Subcutaneous abdominal adipose tissue (tissue), 5 donors: Measurements from ENCODE around the gene FERMT2.

ENCODE experiments used
- H3K27ac ChIP-seq: one replicate; pipeline ENCODE4 v1.7.0; 2013; ENCODE audit warnings: low read depth, mild to moderate bottlenecking, inconsistent platforms, low read length, moderate library complexity
- H3K27me3 ChIP-seq, 5 donors: one replicate each; pipeline ENCODE4 v1.7.0; 2013; ENCODE audit warnings: low read length in 5 of 5, inconsistent platforms in 1 of 5; ENCODE audit not compliant: control insufficient read depth in 5 of 5, insufficient read depth in 4 of 5
- H3K36me3 ChIP-seq, 5 donors: one replicate each; pipeline ENCODE4 v1.7.0; 2013; ENCODE audit warnings: low read length in 5 of 5; ENCODE audit not compliant: control insufficient read depth in 5 of 5, insufficient read depth in 5 of 5
- H3K4me1 ChIP-seq, 5 donors: one replicate each; pipeline ENCODE4 v1.7.0; 2013; ENCODE audit warnings: low read length in 5 of 5, mild to moderate bottlenecking in 3 of 5, moderate library complexity in 1 of 5; ENCODE audit not compliant: control insufficient read depth in 5 of 5, insufficient read depth in 5 of 5
- H3K4me3 ChIP-seq, 5 donors: one replicate each; pipeline ENCODE4 v1.7.0; 2013; ENCODE audit warnings: low read length in 5 of 5, low read depth in 1 of 5
- H3K9ac ChIP-seq, 5 donors: one replicate each; pipeline ENCODE4 v1.7.0; 2013; ENCODE audit warnings: low read length in 5 of 5, mild to moderate bottlenecking in 4 of 5, moderate library complexity in 3 of 5
- H3K9me3 ChIP-seq, 5 donors: one replicate each; pipeline ENCODE4 v1.7.0; 2013; ENCODE audit warnings: low read length in 5 of 5; ENCODE audit not compliant: control insufficient read depth in 5 of 5
- donor health status: healthy.
- donor health status: healthy.
- donor health status: healthy.
- donor health status: healthy.
- donor health status: healthy.

FERMT2 gene

DNA sequence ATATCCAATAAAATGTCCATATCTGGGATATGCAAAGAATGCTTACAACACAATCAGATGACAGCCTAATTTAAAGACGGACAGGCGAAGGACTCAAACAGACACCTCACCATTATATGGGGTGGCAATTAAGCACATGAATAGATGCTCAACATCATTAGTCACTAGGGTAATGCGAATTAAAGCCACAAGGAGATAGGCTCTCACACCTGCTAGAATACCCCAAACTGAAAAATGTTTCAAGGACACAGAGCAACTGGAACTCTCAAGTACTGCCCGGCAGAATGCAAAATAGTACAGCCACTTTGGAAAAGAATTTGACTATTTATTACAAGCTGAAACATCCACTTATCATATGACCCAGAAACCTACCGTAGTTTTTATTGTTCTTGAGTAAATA is 42.9 kb downstream of the FERMT2 start:
- Histone ChIP-seq H3K9ac (no peak overlapping the region), H3K4me3 (no peak overlapping the region), H3K36me3 (peaks cover 0 to 11% (median 6%) of the 10 kb centered on the region in 5 donors), H3K4me1 (peaks cover 4 to 31% (median 23%) of the 10 kb centered on the region in 5 donors), H3K9me3 (no peaks in the 10 kb centered on the region), H3K27me3 (no peaks in the 10 kb centered on the region), H3K27ac (peak overlapping the region; percentile 88)

DNA sequence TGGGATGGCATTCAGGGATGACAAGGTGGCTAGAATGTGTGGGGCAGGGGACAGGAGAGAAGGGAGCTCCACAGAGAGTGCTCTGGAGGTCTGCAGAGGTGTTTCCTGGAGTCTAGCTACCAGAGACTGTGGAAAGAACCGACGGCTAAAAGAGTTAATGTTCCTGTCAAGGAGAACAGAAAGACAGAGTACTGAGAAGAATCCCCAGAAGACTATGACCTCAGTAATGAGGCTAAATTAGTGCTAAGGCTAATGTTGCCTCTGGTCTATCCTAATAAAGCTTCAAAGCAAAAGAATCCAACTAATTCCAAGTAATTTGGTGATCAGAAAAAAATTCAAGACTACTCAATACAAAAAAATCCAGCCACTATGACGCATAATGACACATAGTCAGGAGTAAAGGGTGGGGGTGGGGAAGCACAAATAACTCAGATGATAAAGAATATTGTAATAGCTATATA is 44.7 kb downstream of the FERMT2 start:
- Histone ChIP-seq H3K36me3 (peaks cover 7 to 19% (median 13%) of the 10 kb centered on the region in 5 donors), H3K27me3 (no peaks in the 10 kb centered on the region), H3K27ac (peak overlapping the region; percentile 88), H3K4me1 (peaks cover 4 to 22% (median 16%) of the 10 kb centered on the region in 5 donors), H3K9ac (peak overlapping the region in 4 of 5 donors; percentile 5 to 69 (median 25)), H3K9me3 (no peaks in the 10 kb centered on the region), H3K4me3 (no peak overlapping the region)

DNA sequence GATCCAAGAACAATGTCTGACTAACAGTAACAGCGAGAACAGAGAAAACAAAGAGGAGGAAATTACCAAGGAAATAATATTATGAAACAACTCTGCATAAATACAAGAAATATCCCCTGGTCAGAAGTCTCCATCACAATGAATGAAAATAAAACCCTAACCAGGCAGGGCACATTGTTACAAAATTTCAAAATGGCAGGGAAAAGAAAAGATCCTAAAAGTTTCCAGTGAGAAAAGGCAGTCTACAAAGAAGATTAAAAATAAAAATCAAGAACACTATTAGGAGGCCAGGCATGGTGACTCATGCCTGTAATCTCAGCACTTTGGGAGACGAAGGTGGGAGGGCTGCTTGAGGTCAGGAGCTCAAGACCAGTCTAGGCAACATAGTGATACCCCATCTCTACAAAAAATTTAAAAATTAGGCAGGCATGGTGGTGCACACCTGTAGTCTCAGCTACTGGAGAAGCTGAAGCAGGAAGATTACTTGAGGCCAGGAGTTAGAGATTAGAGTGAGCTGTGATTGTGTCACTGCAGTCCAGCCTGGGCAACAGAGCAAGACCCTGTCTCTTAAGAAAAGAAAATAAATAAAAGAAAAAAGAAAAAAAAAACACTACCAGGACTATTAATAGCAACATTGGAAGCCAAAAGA is 47.8 kb downstream of the FERMT2 start:
- Histone ChIP-seq H3K27me3 (no peaks in the 10 kb centered on the region), H3K36me3 (peaks cover 6 to 13% (median 10%) of the 10 kb centered on the region in 5 donors), H3K4me3 (no peak overlapping the region), H3K9ac (no peak overlapping the region), H3K9me3 (no peaks in the 10 kb centered on the region), H3K27ac (peak overlapping the region; percentile 70), H3K4me1 (peaks cover 4 to 16% (median 13%) of the 10 kb centered on the region in 5 donors)

DNA sequence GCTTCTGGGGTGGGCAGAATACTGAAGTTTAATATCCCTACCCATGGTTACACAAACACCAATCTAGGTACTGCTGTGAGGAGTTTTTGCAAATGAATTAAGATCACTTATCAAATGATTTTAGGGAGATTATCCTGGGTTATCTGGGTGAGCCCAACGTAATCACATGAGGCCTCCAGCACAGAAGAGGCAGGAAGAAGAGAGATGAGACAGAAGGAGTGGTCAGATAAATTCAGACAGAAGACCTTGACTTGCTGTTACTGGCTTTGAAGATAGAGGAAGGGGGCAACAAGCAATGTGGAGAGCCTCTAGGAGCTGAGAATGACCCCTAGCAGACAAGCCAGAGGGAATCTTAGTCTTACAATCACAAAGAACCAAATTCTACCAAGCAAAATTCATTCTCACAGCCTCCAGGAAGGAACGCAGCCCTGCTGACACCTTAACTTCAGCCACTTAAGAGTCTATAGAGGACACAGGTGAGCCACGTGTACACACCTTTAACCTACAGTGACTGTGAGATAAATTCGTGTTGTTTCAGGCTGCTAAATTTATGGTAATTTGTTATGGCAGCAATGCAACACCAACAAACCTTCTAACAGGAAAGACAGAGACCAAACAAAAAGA is 49.4 kb downstream of the FERMT2 start:
- Histone ChIP-seq H3K36me3 (peaks cover 6 to 13% (median 10%) of the 10 kb centered on the region in 5 donors), H3K4me3 (no peak overlapping the region), H3K4me1 (peaks cover 4 to 16% (median 12%) of the 10 kb centered on the region in 5 donors), H3K9me3 (no peaks in the 10 kb centered on the region), H3K27ac (peak overlapping the region; percentile 52), H3K9ac (no peak overlapping the region), H3K27me3 (no peaks in the 10 kb centered on the region)

DNA sequence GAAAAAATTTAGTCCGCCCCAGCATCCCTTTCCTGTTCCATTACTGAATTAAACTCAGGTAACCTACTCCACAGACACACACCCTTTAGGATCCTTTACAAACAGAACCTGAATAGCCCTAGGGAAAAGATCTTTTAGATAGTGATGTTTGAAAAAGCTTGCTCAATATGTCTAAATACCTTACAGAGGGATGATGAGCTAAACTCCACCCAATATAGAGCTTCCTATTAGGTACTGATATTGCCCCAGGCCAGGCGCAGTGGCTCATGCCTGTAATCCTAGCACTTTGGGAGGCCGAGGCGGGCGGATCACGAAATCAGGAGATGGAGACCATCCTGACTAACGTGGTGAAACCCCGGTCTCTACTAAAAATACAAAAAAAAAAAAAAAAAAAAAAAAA is 50.1 kb downstream of the FERMT2 start:
- peaks cover 0 to 10% (median 6%) of the 10 kb centered on the region in 5 donors for H3K4me1 ChIP-seq
- H3K27ac ChIP-seq = peak overlapping the region; percentile 52

DNA sequence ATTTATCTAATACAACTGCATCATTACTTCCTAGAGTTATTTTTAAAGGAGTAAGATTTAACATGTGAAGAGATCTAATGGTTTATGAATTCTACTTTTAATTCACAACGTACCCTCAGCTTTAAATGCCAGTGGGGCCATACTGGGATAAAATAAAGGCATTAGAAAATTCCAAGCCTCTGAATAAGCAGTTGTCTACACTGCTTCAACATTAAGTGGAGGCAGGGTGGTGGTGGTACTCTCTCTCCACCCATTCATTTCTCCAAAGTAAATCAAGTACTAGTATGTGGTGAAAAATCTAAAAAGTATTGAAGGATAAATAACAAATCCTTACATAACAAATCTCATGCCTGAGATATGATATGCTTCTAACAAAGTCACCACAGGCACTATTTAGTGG is 52.4 kb downstream of the FERMT2 start:
- H3K27me3 ChIP-seq = no peaks in the 10 kb centered on the region
- peak overlapping the region; percentile 51 for H3K27ac ChIP-seq
- peaks cover 6 to 13% (median 10%) of the 10 kb centered on the region in 5 donors for H3K36me3 ChIP-seq
- H3K4me3 ChIP-seq = no peak overlapping the region
- no peak overlapping the region for H3K9ac ChIP-seq
- no peaks in the 10 kb centered on the region for H3K9me3 ChIP-seq
- H3K4me1 ChIP-seq = peaks cover 0 to 12% (median 4%) of the 10 kb centered on the region in 5 donors

More for the DNA sequence above, 50.1 kb downstream of the FERMT2 start:
- H3K9ac ChIP-seq = no peak overlapping the region
- H3K27me3 ChIP-seq = no peaks in the 10 kb centered on the region
- no peaks in the 10 kb centered on the region for H3K9me3 ChIP-seq
- H3K4me3 ChIP-seq = no peak overlapping the region
- H3K36me3 ChIP-seq = peaks cover 6 to 13% (median 10%) of the 10 kb centered on the region in 5 donors

DNA sequence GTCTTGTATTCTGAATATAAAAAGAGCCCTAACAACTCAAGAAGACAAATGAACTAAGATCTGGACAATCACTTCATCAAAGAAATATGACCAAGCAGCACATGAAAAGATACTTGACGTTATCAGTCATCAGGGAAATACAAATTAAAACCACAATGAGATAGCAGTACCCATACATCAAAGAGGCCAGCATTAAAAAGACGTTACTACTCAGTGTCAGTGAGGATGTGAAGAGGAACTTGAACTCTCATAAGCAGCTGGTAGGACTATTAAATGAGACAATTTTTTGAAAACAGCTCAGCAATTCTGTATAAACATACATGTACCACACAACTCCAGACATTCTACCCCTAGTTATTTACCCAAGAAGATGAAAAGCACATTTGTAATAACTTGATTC is 55.9 kb downstream of the FERMT2 start:
- Histone ChIP-seq H3K4me3 (no peak overlapping the region), H3K36me3 (peaks cover 5 to 24% (median 13%) of the 10 kb centered on the region in 5 donors), H3K9me3 (no peaks in the 10 kb centered on the region), H3K9ac (no peak overlapping the region), H3K4me1 (peaks cover 0 to 9% (median 4%) of the 10 kb centered on the region in 5 donors), H3K27me3 (no peaks in the 10 kb centered on the region), H3K27ac (peak overlapping the region; percentile 8)

DNA sequence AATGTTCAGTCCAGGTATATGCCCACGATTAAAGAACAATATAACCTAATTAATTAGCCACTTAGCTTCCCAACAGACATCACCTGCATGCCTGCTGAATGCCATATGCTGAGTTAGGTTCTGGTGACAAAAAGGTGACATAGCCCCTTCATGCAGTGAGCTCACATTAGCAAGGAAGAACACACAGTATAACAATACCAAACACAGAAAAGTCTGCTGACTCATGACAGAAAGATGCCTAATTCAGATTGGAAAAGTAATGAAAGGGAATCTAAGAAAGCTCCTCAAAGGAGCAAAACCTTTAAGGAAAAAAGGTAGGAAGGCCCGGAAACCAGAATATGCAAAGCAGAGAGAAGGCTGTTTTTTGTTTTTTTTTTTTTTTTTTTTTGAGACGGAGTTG is 59.0 kb downstream of the FERMT2 start:
- no peaks in the 10 kb centered on the region for H3K9me3 ChIP-seq
- H3K4me1 ChIP-seq = peaks cover 0 to 33% (median 17%) of the 10 kb centered on the region in 5 donors
- peak overlapping the region; percentile 10 for H3K27ac ChIP-seq
- H3K36me3 ChIP-seq = peaks cover 7 to 32% (median 18%) of the 10 kb centered on the region in 5 donors
- H3K27me3 ChIP-seq = no peaks in the 10 kb centered on the region
- H3K4me3 ChIP-seq = no peak overlapping the region
- H3K9ac ChIP-seq = no peak overlapping the region

DNA sequence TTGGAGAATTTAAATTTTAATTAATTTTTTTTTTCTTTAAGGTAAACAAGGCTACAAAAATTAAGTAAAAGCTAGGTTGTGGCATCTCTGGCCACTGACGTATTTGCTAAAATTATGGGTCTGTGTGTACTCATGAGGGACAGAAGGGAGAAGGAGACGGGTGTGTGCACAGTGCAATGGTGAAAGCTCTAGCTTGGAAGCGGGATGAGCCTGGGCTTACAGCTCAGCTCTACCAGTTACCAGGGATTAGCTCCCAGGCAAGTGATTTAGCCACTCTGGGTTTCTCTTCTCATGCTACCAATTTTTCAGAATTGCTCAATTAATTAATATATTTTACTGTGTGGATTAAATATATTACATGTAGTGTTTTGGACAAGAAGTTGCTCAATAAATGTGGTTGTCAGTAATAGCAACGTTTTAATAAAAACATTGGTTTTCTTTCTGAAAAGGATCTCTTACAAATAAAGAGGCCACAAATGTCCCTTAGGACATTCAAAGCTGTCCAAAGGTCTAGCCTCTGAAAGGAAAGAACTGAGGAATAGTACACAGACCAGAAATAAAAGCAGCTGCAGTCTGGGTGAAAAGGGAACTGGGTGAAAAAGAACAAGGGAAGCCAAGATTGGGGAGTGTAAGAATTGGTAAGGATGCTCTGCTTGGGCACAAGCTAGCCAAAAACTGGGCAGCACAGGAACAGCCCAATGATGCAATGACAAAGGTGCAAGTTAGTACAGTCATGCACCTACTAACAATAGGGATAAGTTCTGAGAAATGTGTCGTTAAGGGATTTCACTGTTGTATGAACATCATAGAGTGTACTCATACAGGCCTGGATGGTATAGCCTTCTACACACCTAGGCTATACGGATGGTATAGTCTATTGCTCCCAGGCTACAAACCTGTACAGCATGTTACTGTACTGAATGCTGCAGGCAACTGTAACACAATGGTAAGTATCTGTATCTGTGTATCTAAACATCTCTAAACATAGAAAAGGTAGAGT is 61.7 kb downstream of the FERMT2 start:
- Histone ChIP-seq H3K27ac (peak overlapping the region; percentile 86), H3K27me3 (no peaks in the 10 kb centered on the region), H3K9ac (no peak overlapping the region), H3K4me3 (no peak overlapping the region), H3K9me3 (no peaks in the 10 kb centered on the region), H3K4me1 (peaks cover 0 to 38% (median 18%) of the 10 kb centered on the region in 5 donors), H3K36me3 (peaks cover 7 to 32% (median 18%) of the 10 kb centered on the region in 5 donors)
